GM18951 (cell line): Measurements from ENCODE around the gene CLMN.

Experiments
- POLR2A ChIP-seq: IDR thresholded peaks from 4 replicates; pipeline ENCODE4 v1.6.1; 2011; ENCODE audit warnings: mild to moderate bottlenecking; ENCODE audit not compliant: insufficient read length, insufficient read depth; ENCODE audit errors: extremely low read depth
- in situ Hi-C: fragments of 300-500 bp; cut with MboI; formaldehyde crosslinking; loops from one replicate; pipeline ENCODE4 v1.12.0; 2022; ENCODE audit warnings: low sequenced_read_pairs, mixed read lengths, inconsistent platforms; ENCODE audit not compliant: unreplicated experiment

The CLMN gene

GRCh38 chr14:95321693-95322455 is 2.2 kb upstream of the CLMN start:
- no peak for TF ChIP-seq POLR2A
- in situ Hi-C loops: no loop called here

GRCh38 chr14:95320955-95321600 is 1.4 kb upstream of the CLMN start:
- in situ Hi-C loops: no loop called here
- TF ChIP-seq POLR2A: no peak

GRCh38 chr14:95320078-95320895 is 579 bp upstream of the CLMN start:
- no peak for TF ChIP-seq POLR2A
- in situ Hi-C loops: no loop called here

GRCh38 chr14:95318399-95319311 is 1.1 kb downstream of the CLMN start:
- TF ChIP-seq POLR2A: no peak
- in situ Hi-C loops: no loop called here

GRCh38 chr14:95317817-95318343 is 1.8 kb downstream of the CLMN start:
- TF ChIP-seq POLR2A: no peak
- in situ Hi-C loops: no loop called here

GRCh38 chr14:95316821-95317220 is 2.9 kb downstream of the CLMN start:
- in situ Hi-C loops: no loop called here
- TF ChIP-seq POLR2A: no peak

- in situ Hi-C loops: no loop called here
- no peak for TF ChIP-seq POLR2A
Observed at GRCh38 chr14:95315579-95315978, 4.1 kb downstream of the CLMN start.

GRCh38 chr14:95315156-95315555 is 4.6 kb downstream of the CLMN start:
- TF ChIP-seq POLR2A: no peak
- in situ Hi-C loops: no loop called here

GRCh38 chr14:95314609-95315008 is 5.1 kb downstream of the CLMN start:
- TF ChIP-seq POLR2A: no peak
- in situ Hi-C loops: no loop called here

- no peak for TF ChIP-seq POLR2A
- in situ Hi-C loops: no loop called here
Observed at GRCh38 chr14:95313707-95314106, 6.0 kb downstream of the CLMN start.

GRCh38 chr14:95313190-95313589 is 6.5 kb downstream of the CLMN start:
- in situ Hi-C loops: no loop called here
- TF ChIP-seq POLR2A: no peak

GRCh38 chr14:95312311-95312710 is 7.4 kb downstream of the CLMN start:
- in situ Hi-C loops: no loop called here
- no peak for TF ChIP-seq POLR2A
